Stimulated activated CD4-positive, alpha-beta T cell treated with anti-CD3 and anti-CD28 coated beads, TNF-alpha, amount 100 ng/mL, for 24 hours (primary cell): ENCODE data around the gene CASTOR2.
"Not testable (repeated sequence)": the region's sequence is repeated elsewhere in the genome, so short reads cannot be mapped to it uniquely, and the experiment has no call there.

ENCODE experiments used
- DNase-seq, 3 experiments: peaks; one replicate each; pipeline ENCODE4 v3.0.0-alpha.2; 2020; ENCODE audit warnings: low read depth in 3 of 3

CASTOR2 gene

GRCh38 chr7:75050501-75050900 lies 86.0 kb downstream of the CASTOR2 start:
- no peak for DNase-seq

GRCh38 chr7:75054744-75055143 lies 90.2 kb downstream of the CASTOR2 start:
- no peak for DNase-seq

- DNase-seq: no peak
Observed at GRCh38 chr7:75055155-75055554, 90.7 kb downstream of the CASTOR2 start.

GRCh38 chr7:75055830-75056772 lies 91.6 kb downstream of the CASTOR2 start:
- DNase-seq: no peak

GRCh38 chr7:75058406-75058805 lies 93.9 kb downstream of the CASTOR2 start:
- DNase-seq: no peak

- no peak for DNase-seq
Observed at GRCh38 chr7:75064291-75064690, 99.8 kb downstream of the CASTOR2 start.

GRCh38 chr7:75064801-75065200 lies 100.3 kb downstream of the CASTOR2 start:
- no peak for DNase-seq

GRCh38 chr7:75066521-75066920 lies 102.0 kb downstream of the CASTOR2 start:
- DNase-seq: no peak

GRCh38 chr7:75072981-75073283 lies 108.4 kb downstream of the CASTOR2 start:
- no peak for DNase-seq

GRCh38 chr7:75074262-75074641 lies 109.7 kb downstream of the CASTOR2 start:
- DNase-seq: not testable (repeated sequence)
